NCI-H2029 treated with DMSO at 0.1 percent for 48 hours (cell line): ENCODE measurements around the gene JADE3.

Experiments used
- DNase-seq: peaks from one replicate; lab custom pipeline; 2025; lab: John Stamatoyannopoulos, UW

Gene JADE3

DNA sequence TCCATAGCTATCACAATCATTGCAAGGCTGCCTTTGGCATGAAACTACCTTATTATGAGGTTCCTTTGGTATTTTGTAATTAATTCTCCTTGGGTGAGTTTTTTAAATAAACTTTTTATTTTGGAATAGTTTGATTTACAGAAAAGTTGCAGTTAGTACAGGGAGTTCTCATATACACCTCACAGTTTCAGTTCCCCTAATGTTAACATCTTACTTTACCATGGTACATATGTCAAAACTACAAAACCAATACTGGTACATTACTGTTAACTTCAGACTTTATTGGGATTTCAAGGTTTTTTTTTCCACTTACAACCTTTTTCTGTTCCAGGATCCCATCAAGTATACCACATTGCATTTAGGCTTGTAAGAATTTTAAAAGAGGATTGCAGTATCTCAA lies 114.0 kb downstream of the JADE3 start:
- no peak for DNase-seq

DNA sequence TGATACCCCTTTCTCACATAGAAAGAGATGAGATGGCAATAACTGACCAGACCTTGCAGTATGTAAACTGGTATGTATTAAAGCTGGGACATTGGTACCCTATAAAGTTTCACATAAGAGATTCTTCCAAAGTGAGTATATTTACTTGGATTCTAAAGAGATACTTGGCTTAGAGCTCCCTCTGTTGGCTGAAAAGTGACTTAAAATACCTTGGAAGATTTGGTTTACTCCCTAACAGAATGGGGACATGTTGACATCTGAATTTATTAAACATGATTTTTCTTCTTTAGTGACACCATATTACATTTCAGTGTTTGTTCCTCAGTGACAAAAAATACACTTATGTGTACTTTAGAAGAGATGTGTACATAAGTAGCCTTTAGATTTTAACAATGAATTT lies 118.1 kb downstream of the JADE3 start:
- peak; percentile 8 for DNase-seq

DNA sequence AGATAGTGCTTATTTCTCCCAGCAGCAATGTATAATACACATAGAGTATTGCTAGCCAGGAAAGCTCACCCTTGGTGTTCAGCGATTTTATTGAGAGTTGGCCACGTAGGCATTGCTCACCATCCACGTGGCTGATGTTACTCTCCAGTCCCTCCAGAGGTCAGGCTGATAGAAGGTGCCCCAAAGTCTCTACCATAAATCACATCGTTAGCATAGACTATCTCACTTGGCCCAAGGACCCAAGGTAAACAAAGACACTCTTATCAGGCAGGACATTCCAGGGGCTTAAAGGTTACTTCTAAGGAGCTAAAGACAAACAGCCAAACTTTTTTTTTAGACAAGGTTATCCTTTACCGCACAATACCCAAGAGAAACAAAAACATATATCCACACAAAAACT lies 135.8 kb downstream of the JADE3 start:
- DNase-seq, result no peak

DNA sequence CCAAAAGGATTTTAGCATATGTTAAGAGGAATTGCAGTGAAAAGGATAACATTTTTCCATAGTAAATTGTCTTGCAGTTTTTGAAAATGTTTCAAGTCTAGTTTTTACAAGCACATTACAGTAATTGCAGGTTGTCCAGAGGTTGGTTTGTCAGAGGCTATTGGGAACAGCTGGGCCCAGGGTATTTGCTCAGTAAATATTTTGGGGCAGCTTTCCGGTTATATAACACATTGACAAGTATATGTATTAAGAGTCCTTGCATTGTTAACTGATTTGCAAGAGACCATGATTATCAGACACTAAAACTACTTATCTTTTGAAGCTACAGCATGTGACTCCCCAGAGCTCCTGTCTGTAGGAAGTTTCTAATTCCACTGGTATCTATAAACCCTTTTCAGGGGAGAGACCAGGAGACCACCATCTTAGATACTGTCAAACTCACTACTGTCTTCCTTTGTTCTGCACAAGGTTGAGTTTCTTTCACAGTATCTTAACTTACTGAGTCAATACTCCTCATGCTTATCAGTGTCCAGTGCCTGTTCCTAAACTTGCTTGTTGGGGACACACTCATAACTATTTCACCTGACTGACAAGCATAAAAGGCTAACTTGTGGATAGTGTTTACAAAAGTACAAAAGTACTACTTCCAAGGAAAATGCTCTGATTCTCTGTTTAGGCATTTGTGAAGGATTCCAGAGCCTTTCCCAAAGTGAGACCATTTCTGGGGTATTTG lies 147.1 kb downstream of the JADE3 start:
- DNase-seq, result no peak

DNA sequence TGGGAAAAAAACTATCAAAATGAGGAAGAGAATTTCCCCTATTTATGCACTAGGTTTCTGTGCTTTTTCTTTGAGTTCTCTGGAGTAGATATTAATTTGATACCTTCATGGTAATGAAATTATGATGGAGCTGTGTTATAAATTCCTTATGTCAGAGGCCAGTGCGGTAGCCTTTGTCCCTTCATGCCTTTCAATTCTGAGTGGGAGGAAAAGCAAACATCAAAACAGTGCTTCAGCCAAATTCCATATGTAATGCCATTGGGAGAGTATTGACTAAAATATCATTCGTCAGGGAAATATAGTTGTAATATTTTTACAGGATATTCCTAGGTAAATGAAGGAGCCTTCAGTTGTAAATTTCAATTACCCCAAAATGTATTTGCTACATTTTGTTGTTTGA lies 148.5 kb downstream of the JADE3 start:
- DNase-seq, result no peak

DNA sequence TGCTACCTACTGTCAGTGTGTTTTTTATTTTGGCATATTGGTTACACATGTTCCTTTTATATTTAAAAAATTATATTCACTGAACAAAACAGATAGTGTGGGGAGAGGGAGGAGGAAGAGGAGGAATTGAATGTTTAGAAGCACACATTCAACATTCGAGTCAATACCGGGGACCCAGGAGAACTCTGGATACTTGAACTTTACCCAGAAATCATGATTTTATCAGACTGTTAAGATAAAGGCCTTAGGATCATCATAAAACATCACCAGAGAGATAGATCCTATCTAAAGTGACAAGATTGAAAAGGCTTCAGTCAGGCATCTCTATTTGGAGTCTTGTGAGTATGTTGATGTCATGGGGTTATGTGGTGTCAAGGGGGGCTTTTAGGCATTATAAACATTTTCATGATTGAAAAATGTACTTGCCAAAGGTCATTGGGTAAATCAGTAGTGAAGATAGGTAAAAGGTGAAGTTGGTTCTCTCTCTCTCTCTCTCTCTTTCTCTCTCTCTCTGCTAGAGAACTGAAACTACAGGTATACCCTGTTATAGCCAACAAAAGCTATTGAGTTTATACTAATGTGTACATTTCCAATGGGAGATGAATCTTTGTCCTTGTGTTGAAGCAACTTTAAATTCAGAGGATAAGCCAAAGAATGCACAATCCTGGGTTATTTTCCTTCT lies 149.2 kb downstream of the JADE3 start:
- no peak for DNase-seq

DNA sequence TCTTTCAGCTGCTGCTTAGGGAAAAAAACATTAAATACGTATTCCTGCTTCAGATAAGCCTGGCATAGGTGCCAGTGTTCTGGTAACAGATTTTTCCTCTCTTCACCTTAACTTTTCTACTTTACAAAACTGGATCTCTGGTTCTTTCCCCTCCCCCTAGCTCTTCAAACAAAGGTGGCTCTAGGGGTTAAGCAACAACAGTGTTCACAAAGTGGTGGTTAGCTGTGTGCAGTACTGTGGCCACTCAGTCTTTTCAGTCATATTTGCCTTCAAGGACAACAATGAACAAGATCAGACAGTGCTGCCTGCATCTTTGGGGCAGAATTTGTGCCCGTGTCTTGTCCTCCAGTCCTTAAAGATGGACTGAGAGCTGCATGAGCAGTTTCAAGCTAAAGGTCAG lies 151.0 kb downstream of the JADE3 start:
- DNase-seq, result no peak

DNA sequence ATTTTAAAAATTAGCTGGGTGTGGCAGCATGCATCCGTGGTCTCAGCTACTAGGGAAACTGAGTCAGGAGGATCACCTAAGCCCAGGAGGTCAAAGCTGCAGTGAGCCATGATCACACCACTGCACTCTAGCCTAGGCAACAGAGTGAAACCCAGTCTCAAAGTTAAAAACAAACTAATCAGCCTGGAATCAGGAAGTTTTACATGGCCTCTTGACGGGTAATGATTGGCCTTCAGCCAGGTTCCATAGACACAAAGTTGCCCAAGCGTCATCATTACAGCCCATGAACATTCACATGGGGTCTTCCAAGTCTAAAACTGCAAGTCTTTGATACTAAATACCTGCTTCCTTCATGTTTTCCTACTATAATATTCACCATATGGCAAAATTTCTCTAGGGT lies 156.0 kb downstream of the JADE3 start:
- DNase-seq, result no peak

DNA sequence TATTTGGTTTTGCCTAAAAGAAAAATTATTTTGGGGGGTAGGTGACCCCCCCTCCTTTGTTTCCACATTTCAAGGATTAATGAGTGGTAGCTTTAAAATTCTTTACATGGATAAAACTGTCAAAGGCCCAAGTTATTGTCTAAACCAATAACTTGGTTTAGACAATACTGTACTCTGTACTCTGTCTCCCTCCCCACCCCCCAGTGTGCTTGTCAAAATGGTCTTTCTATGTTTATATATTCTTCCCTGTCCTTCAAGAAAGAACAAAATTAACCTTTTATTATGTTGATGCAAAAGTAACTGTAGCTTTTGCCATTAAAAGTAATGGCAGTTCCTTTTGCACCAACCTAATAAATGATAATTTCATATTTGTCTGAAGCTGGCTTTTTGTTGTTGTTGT lies 156.5 kb downstream of the JADE3 start:
- DNase-seq, result no peak

DNA sequence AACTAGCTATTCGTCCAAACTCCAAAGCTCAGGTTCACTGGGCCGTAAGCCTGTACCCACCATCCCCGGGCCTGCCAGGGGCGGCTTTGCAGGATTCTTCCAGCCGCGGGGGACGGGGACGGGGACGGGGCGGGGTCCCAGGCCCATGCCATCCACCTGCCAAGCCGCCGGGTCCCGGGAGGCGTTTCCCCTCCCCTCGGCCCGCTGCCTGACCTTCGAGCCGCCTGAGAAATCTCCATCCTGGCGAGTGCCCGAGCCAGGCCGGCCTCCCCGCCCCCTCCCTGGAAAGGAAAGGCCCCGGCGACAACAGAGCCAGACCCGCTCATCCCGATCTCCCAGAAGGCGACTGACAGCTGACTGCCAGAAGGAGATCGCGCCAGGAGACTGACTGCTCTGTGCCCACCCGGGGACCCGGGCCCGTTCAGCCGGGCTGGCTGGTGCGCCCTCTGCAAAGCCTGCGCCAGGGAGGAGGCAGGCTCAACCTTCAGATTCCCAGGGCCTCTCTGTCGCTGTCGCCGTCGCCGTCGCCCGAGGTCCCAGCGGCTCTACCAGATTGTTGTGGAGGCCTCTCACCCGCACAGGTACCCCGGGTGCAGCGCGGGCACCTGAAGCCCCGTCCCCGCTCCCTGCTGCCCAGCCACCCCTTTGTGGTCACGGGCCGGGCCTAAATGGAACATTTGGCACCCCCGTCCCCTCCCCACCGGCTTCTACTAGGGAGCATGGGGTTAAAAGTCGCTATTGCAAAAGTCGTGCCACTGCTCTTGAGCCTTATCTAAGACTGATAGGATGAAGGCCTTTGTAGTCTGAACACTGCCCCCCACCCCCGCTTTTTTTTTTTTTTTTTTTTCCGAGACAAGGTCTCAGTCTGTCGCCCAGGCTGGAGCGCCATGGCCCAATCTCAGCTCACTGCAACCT lies 166.2 kb downstream of the JADE3 start, which contains the start of gene RGN:
TSS of gene RGN (plus strand) at position 315 of the 915 bp plus-strand sequence. CDS start 2,702 bp downstream, outside the sequence.
- DNase-seq, result no peak

DNA sequence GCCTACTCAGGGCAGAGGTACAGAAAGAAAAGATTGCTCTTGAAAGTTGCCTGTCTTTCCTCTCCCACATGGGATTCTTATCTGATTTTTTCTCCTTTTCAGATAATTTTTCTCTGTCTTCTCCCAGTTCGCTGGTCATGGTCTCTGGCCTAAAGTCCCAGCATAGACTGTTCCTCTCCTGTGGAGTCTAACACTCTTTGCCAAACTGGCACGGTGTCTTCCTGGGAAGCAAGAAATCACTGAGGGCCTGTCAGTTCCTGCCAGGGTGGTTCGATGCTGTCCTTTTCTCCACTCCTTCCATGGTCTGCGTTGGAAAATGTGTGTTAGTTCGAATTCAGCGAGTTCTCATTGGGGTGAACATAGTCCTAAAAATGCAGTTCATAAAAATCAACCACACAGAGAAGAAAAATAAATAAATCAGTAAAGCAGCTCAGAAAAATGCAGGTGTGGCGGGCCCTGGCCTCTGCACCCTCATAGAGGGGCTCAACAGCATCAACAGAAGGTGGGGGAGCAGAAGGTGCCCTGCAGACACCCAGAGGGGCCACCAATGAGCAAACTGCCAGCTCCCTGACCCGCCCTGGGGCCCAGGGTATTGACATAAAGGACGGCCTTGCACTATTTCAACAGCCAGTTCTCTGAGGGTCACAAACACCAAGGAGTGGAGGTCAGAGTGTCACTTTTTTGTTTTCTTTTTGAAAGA lies 168.1 kb downstream of the JADE3 start:
- no peak for DNase-seq

DNA sequence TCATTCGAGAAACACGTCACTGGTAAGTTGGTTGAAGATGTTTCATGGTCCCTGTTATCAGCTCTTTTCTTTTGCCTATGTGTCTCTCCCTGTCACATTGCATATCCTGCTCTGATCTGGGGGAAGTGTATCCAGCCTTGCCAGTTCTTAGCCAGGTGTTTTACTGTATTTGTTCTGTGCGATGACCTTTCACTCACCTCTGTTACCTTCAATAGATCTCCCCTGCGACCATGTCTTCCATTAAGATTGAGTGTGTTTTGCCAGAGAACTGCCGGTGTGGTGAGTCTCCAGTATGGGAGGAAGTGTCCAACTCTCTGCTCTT lies 168.7 kb downstream of the JADE3 start:
- no peak for DNase-seq

DNA sequence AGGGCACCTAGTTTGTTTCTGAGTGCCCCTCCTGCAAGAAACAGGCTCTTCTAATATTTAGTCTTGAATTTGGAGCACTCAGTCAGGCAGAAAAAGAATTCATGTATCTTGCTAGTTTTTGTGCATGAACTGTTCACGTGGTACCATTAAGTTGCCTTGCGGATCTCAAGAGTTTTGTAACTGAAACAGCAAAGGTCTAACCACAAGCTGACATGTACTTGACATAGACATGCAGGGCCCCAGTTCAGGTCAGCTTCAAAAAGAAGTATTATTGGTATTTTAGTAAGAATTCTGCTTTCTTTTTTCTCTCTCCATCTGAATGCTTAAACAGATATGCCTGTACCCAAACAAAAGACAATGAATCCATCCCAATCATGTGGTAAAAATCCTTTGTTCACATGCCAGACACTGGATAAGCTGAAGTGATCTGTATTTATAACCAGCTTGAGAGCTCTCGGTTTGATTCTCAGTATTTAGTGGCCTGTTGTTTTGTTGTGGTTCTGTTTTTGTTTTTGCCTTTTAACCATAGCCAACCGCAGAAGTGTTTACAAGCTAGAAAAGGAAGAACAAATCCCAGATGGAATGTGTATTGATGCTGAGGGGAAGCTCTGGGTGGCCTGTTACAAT lies 179.0 kb downstream of the JADE3 start:
- no peak for DNase-seq

DNA sequence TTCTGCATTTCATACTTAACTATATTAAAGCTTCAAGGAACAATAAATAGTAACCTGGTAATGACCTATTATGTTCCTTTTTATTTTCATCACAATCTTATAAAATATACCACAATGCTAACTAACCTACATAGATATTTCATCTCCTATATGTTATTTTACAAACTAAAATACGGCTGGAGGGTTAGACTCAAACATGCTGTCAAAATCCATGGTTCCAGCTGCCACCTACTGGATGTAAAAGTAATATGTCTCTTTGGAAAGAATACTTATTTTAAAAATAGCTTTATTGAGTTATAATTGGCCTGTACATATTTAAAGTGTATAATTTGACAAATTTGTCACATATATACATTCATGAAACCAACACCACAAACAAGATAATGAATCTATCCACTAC lies 181.0 kb downstream of the JADE3 start:
- peak; percentile 3 for DNase-seq

DNA sequence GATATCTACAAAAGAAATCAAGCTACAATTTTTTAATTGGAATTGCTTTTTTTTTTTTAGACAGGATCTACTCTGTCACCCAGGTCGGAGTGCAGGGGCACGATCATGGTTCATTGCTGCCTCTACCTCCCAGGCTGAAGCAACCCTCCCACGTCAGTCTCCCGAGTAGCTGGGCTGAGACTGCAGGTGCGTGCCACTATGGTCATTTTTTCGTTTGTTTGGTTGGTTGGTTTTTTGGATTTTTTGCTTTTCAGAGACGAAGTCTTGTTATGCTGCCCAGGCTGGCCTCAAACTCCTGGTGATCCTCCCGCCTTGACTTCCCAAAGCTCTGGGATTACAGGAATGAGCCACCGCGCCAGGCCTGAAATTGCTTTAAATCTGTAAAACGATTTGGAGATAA lies 181.6 kb downstream of the JADE3 start:
- DNase-seq, result no peak

DNA sequence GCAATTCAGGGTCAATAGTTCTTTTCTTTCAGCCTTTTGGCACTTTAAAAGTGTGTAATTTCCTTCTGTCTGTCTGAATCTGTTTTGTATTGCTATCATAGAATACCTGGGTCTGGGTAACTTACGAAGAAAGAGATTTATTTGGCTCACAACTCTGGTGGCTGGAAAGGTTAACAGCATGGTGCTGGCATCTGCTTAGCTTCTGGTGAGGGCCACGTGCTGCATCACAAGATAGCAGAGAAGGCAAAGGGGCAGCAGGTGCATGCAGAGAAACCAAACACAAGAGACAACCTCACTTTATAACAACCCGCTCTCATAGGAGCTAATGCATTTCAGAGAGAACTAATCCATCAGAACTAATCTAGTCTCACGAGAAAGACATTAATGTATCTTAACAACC lies 184.8 kb downstream of the JADE3 start:
- DNase-seq, result no peak

DNA sequence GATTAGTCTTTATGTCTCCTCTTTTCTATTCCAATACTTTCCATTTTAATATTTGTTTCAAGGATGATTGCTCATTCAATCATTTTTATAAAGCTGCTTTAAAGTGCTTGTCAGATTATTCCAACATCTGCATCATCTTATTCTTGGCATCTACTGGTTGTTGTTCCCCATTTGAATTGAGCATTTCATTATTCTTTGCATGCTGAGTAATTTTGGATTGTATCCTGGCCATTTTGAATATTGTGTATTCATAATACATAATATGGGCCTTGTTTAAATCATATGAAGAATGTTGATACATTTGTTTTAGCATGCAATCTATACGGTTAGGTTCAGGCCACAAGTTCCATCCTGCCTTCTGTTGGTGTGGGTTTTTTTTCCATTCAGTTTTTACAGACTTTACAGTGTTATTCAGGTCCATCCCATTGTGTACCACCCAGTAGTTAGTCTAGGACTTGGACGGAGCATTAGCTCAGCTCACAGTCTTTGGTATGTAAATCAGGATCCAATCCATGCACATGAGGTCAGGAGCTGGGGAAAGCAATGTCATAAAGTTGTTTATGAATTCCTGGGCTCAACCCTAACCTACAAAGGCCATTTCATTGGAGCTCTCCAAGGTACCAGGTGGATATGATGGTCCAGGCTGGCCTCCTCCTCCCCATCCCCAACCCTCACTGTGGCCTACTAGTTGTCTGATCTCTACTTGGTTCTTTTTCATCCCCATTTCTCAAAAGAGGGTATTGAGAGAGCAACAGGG lies 186.3 kb downstream of the JADE3 start:
- no peak for DNase-seq

DNA sequence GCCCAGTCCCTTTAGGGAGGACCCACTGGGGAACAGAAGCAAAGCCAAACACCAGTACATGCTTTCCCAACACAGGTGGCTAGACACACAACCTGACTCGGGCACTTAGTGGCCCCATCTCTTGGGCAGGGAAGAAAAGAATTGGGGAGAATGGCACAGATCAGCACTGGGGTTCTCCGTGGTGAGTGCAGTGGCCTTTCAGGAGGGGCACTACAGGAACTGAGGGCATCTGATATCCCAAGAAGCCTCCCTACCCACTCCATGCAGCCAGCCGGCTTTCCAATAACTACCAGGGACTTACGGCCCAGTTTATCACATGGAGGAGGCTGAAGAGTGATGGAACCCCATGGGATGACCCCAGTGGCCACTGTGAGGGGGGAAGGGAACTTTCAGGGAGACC lies 189.0 kb downstream of the JADE3 start:
- DNase-seq, result no peak
